Esophagus squamous epithelium (tissue), 4 donors: ENCODE measurements around the gene ZNF283.

Source experiments
- POLR2A ChIP-seq, 4 donors: fragments of 450-650 bp; IDR thresholded peaks; one replicate each; pipeline ENCODE4 v1.6.1; 2017; ENCODE audit warnings: antibody characterized with exemption in 4 of 4, mild to moderate bottlenecking in 4 of 4, moderate library complexity in 3 of 4
- TF ChIP-seq, protein P1 (sequence below), 6 experiments: fragments of 450-650 bp in 4 of 6; fragments of 200-600 bp in 2 of 6; sonication (generic) in 2 of 6; IDR thresholded peaks; one replicate each; pipeline ENCODE4 v1.5.1; 2016 to 2019; ENCODE audit warnings: antibody characterized with exemption in 6 of 6, mild to moderate bottlenecking in 4 of 6, moderate library complexity in 4 of 6

DNA sequence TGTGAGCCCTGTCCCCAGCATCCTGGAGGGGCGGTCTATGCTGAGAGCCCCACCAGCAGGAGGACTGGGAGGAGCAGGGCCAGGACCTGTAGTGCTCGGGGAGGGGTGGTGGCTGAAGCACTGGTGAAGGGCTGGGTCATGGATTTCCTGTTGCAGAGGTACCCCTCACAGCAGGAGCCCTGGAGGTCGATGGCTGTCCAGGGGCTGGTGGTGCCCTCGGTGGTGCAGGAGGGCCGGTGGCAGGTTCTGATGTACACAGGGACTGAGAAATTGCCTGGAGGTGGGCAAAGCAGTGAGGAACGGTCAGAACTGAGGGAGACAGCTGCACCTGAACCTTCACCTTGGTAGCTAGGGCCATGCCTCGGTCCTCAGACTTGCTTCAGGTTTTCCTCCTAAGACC is 29.6 kb upstream of the ZNF283 start:
- TF ChIP-seq, protein P1, sequence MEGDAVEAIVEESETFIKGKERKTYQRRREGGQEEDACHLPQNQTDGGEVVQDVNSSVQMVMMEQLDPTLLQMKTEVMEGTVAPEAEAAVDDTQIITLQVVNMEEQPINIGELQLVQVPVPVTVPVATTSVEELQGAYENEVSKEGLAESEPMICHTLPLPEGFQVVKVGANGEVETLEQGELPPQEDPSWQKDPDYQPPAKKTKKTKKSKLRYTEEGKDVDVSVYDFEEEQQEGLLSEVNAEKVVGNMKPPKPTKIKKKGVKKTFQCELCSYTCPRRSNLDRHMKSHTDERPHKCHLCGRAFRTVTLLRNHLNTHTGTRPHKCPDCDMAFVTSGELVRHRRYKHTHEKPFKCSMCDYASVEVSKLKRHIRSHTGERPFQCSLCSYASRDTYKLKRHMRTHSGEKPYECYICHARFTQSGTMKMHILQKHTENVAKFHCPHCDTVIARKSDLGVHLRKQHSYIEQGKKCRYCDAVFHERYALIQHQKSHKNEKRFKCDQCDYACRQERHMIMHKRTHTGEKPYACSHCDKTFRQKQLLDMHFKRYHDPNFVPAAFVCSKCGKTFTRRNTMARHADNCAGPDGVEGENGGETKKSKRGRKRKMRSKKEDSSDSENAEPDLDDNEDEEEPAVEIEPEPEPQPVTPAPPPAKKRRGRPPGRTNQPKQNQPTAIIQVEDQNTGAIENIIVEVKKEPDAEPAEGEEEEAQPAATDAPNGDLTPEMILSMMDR (IDR thresholded peaks at IDR 0.05): no peak
- TF ChIP-seq POLR2A (IDR thresholded peaks at IDR 0.05): no peak
